ENCODE results near the gene IGFALS. TPM values are rescaled to one million over a fixed set of nuclear protein-coding genes. Genes with fewer than 3 reads are reported as not detected.

IGFALS gene
- polyA plus RNA-seq, 1 donor from 2014 or later, result 1.2 TPM

DNA sequence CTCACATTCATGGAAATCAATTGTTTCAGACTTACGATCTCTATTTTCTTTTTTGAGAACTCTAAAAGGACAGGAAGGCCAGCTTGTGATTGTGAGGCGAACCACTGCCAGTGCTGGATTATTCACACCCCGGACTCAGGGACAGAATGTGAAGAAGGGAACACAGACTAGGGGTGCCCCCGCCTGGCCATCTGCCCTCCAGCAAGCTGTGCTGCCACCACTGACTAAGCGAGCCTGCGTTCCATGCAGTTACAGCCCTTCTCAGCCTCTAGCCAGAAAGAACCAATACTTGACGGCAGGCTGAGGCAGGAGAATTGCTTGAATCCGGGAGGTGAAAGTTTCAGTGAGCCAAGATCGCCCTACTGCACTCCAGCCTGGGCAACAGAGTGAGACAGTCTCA, 30.3 kb upstream of the IGFALS start:
- Histone ChIP-seq H4K20me1 (ENCODE audit: insufficient read depth) (no peaks in the 10 kb centered on the region), H3K27me3 (ENCODE audit: insufficient read depth, low read depth, low read length) (no peaks in the 10 kb centered on the region), H3K4me2 (ENCODE audit: low read length) (no peak overlapping the region), H3K9me2 (ENCODE audit: insufficient read depth, low read length) (no peaks in the 10 kb centered on the region), H3F3A (ENCODE audit: insufficient read depth, low read length, poor library complexity, severe bottlenecking) (no peaks in the 10 kb centered on the region), H2AFZ (ENCODE audit: low read depth, low read length) (no peak overlapping the region), H3K4me3 (ENCODE audit: low read length) (no peak overlapping the region), H3K79me2 (replicated peaks; ENCODE audit: insufficient read depth, low read length) (peaks cover 27% of the 10 kb centered on the region), H3K9ac (ENCODE audit: low read length) (no peak overlapping the region), H3K36me3 (ENCODE audit: insufficient read depth, low read length) (no peaks in the 10 kb centered on the region), H3K27ac (ENCODE audit: low read length) (no peak overlapping the region), H3K9me3 (ENCODE audit: low read length) (no peaks in the 10 kb centered on the region)
- TF ChIP-seq TAF1 (IDR thresholded peaks at IDR 0.05; ENCODE audit: low read depth) (no peak), SMC3 (conservative IDR thresholded peaks at IDR 0.05; ENCODE audit: poor library complexity) (no peak)

DNA sequence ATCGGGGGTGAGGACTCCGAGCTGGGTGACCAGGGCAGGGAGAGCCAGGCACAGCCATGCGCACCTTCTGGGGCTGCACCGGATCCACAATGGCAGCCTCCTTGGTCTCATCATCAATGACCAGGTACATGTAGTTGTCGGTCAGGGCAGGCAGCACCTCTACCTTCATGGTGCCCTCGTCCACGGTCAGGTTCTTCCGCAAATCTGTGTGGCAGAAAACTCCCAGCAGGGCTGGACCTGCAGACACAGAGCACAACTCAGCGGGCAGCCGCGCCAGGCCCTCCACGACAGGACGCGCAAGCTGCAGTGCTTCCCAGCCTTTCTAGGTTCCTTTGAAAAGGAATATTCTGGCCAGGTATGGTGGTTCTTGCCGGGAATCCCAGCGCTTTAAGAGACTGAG, 29.3 kb upstream of the IGFALS start:
- Histone ChIP-seq H3K9me2 (ENCODE audit: insufficient read depth, low read length) (no peaks in the 10 kb centered on the region), H3K36me3 (ENCODE audit: insufficient read depth, low read length) (no peaks in the 10 kb centered on the region), H3K9me3 (ENCODE audit: low read length) (no peaks in the 10 kb centered on the region), H2AFZ (ENCODE audit: low read depth, low read length) (no peak overlapping the region), H3F3A (ENCODE audit: insufficient read depth, low read length, poor library complexity, severe bottlenecking) (no peaks in the 10 kb centered on the region), H3K4me3 (ENCODE audit: low read length) (no peak overlapping the region), H3K9ac (ENCODE audit: low read length) (no peak overlapping the region), H3K27me3 (ENCODE audit: insufficient read depth, low read depth, low read length) (no peaks in the 10 kb centered on the region), H3K79me2 (replicated peaks; ENCODE audit: insufficient read depth, low read length) (peaks cover 16% of the 10 kb centered on the region), H3K4me2 (ENCODE audit: low read length) (no peak overlapping the region), H4K20me1 (ENCODE audit: insufficient read depth) (no peaks in the 10 kb centered on the region), H3K27ac (ENCODE audit: low read length) (no peak overlapping the region)
- TF ChIP-seq EZH2 (IDR thresholded peaks at IDR 0.05; ENCODE audit: borderline replicate concordance, insufficient read depth, low read length, poor library complexity, severe bottlenecking) (no peak), SMC3 (conservative IDR thresholded peaks at IDR 0.05; ENCODE audit: poor library complexity) (no peak), TAF1 (IDR thresholded peaks at IDR 0.05; ENCODE audit: low read depth) (no peak), POLR2AphosphoS5 (IDR thresholded peaks at IDR 0.05) (no peak)
- TF ChIP-seq, protein P1, sequence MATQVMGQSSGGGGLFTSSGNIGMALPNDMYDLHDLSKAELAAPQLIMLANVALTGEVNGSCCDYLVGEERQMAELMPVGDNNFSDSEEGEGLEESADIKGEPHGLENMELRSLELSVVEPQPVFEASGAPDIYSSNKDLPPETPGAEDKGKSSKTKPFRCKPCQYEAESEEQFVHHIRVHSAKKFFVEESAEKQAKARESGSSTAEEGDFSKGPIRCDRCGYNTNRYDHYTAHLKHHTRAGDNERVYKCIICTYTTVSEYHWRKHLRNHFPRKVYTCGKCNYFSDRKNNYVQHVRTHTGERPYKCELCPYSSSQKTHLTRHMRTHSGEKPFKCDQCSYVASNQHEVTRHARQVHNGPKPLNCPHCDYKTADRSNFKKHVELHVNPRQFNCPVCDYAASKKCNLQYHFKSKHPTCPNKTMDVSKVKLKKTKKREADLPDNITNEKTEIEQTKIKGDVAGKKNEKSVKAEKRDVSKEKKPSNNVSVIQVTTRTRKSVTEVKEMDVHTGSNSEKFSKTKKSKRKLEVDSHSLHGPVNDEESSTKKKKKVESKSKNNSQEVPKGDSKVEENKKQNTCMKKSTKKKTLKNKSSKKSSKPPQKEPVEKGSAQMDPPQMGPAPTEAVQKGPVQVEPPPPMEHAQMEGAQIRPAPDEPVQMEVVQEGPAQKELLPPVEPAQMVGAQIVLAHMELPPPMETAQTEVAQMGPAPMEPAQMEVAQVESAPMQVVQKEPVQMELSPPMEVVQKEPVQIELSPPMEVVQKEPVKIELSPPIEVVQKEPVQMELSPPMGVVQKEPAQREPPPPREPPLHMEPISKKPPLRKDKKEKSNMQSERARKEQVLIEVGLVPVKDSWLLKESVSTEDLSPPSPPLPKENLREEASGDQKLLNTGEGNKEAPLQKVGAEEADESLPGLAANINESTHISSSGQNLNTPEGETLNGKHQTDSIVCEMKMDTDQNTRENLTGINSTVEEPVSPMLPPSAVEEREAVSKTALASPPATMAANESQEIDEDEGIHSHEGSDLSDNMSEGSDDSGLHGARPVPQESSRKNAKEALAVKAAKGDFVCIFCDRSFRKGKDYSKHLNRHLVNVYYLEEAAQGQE (IDR thresholded peaks at IDR 0.05; ENCODE audit: borderline replicate concordance), result no peak
- TF ChIP-seq, protein P2, sequence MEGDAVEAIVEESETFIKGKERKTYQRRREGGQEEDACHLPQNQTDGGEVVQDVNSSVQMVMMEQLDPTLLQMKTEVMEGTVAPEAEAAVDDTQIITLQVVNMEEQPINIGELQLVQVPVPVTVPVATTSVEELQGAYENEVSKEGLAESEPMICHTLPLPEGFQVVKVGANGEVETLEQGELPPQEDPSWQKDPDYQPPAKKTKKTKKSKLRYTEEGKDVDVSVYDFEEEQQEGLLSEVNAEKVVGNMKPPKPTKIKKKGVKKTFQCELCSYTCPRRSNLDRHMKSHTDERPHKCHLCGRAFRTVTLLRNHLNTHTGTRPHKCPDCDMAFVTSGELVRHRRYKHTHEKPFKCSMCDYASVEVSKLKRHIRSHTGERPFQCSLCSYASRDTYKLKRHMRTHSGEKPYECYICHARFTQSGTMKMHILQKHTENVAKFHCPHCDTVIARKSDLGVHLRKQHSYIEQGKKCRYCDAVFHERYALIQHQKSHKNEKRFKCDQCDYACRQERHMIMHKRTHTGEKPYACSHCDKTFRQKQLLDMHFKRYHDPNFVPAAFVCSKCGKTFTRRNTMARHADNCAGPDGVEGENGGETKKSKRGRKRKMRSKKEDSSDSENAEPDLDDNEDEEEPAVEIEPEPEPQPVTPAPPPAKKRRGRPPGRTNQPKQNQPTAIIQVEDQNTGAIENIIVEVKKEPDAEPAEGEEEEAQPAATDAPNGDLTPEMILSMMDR (IDR thresholded peaks at IDR 0.05; ENCODE audit: poor library complexity, severe bottlenecking), result no peak

DNA sequence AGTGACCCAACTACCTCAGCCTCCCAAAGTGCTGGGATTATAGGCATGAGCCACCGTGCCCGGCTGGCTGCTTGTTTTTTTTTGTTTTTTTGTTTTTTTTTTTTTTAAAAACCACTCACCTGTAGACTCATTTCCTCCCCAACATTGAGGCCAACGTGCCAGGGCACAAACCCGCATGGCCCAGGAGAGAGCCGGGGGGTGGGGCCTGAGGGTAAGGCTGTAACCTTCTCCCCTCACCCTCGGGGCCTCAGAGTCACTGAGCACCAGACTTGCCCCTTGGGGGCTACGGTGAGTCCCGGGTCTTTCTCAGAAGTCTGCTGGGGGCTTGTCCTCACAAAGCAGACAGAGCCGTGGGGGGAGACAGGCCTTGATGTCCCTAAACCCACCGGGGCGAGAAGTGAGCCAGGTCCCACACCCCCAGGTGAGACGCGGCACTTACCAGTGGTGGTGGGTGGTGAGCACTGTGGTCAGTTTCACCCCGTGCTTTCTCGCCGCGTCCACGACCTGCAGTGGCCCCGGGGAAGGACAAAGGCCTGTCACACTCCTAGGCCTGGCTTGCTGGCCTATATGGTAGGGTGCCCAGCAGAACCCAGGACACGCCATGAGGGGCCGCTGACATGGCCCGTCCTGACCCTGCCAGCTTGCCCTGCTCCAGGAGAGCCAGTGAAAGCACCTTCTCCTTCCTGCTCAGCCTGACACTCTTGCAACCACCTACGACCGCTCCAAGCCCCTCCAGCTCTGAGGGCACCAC, 28.5 kb upstream of the IGFALS start:
- Histone ChIP-seq H2AFZ (ENCODE audit: low read depth, low read length) (no peak overlapping the region), H3K9me2 (ENCODE audit: insufficient read depth, low read length) (no peaks in the 10 kb centered on the region), H3F3A (ENCODE audit: insufficient read depth, low read length, poor library complexity, severe bottlenecking) (no peaks in the 10 kb centered on the region), H3K27ac (ENCODE audit: low read length) (no peak overlapping the region), H4K20me1 (ENCODE audit: insufficient read depth) (no peaks in the 10 kb centered on the region), H3K4me3 (ENCODE audit: low read length) (no peak overlapping the region), H3K9ac (ENCODE audit: low read length) (no peak overlapping the region), H3K4me2 (ENCODE audit: low read length) (no peak overlapping the region), H3K36me3 (ENCODE audit: insufficient read depth, low read length) (no peaks in the 10 kb centered on the region), H3K9me3 (ENCODE audit: low read length) (no peaks in the 10 kb centered on the region), H3K27me3 (ENCODE audit: insufficient read depth, low read depth, low read length) (no peaks in the 10 kb centered on the region), H3K79me2 (replicated peaks; ENCODE audit: insufficient read depth, low read length) (peaks cover 9% of the 10 kb centered on the region)
- TF ChIP-seq EP300 (conservative IDR thresholded peaks at IDR 0.05; ENCODE audit: poor library complexity, severe bottlenecking) (no peak), SMC3 (conservative IDR thresholded peaks at IDR 0.05; ENCODE audit: poor library complexity) (no peak), RAD21 (conservative IDR thresholded peaks at IDR 0.05) (no peak), EZH2 (IDR thresholded peaks at IDR 0.05; ENCODE audit: borderline replicate concordance, insufficient read depth, low read length, poor library complexity, severe bottlenecking) (no peak), TAF1 (IDR thresholded peaks at IDR 0.05; ENCODE audit: low read depth) (no peak), POLR2AphosphoS5 (IDR thresholded peaks at IDR 0.05) (no peak), MXI1 (conservative IDR thresholded peaks at IDR 0.05; ENCODE audit: poor library complexity, severe bottlenecking) (no peak)
- TF ChIP-seq, protein P1 (IDR thresholded peaks at IDR 0.05; ENCODE audit: borderline replicate concordance), result no peak
- TF ChIP-seq, protein P2 (IDR thresholded peaks at IDR 0.05; ENCODE audit: poor library complexity, severe bottlenecking), result no peak

All from neural cell (in vitro differentiated cells).